B cell (primary cell): ENCODE results near the gene POLD2. TPM values are rescaled to one million over a fixed set of nuclear protein-coding genes. Genes with fewer than 3 reads are reported as not detected.

Source experiments
- ATAC-seq: fragments of 200-7000 bp; cut with Tn5 transposase; one replicate; pipeline ENCODE4 v1.10.0; 2021; ENCODE audit warnings: low read depth, mild to moderate bottlenecking, moderate number of reproducible peaks, moderate library complexity
- CTCF ChIA-PET: fragments of 350-600 bp; sonication (Branson Sonifier 250); formaldehyde crosslinking; loops from one replicate; lab custom pipeline; 2021; ENCODE audit warnings: antibody characterized with exemption, inconsistent platforms; lab: Charles Lee
- POLR2A ChIA-PET: fragments of 350-600 bp; sonication (Branson Sonifier 250); formaldehyde crosslinking; loops from one replicate; lab custom pipeline; 2021; ENCODE audit warnings: antibody characterized with exemption; lab: Charles Lee
- DNase-seq: peaks from one replicate; pipeline ENCODE4 v3.0.0; 2013
- H2AFZ ChIP-seq: 2 replicates; pipeline ENCODE4 v1.6.1; 2012; ENCODE audit warnings: mild to moderate bottlenecking, low read depth, low read length; ENCODE audit not compliant: insufficient read depth, poor library complexity, severe bottlenecking
- H3K27ac ChIP-seq, 2 donors: 1 replicate in 1 of 2; 2 replicates in 1 of 2; pipeline ENCODE4 v1.5.1; 2012 to 2013; ENCODE audit warnings: low read length in 2 of 2, mild to moderate bottlenecking in 2 of 2, moderate library complexity in 1 of 2
- H3K27me3 ChIP-seq, 4 experiments: fragments of 200-600 bp in 1 of 4; sonication (generic) in 1 of 4; replicated peaks in 1 of 4; 1 replicate in 2 of 4; 2 replicates in 2 of 4; pipeline versions ENCODE4 v1.6.1 to v1.7.0; 2013 to 2016; ENCODE audit warnings: low read length in 3 of 4, mild to moderate bottlenecking in 2 of 4, mixed read lengths in 1 of 4, moderate library complexity in 1 of 4; ENCODE audit not compliant: insufficient read depth in 4 of 4, control insufficient read depth in 3 of 4; ENCODE audit errors: control extremely low read depth in 1 of 4
- H3K36me3 ChIP-seq, 2 experiments: replicated peaks in 1 of 2; 1 replicate in 1 of 2; 2 replicates in 1 of 2; pipeline versions ENCODE4 v1.6.1 to v1.7.1; 2013; ENCODE audit warnings: low read length in 1 of 2; ENCODE audit not compliant: insufficient read depth in 2 of 2, control insufficient read depth in 1 of 2; ENCODE audit errors: control extremely low read depth in 1 of 2, extremely low read depth in 1 of 2
- H3K4me1 ChIP-seq, 2 donors: fragments of 200-600 bp in 1 of 2; sonication (generic) in 1 of 2; 1 replicate in 1 of 2; 2 replicates in 1 of 2; pipeline versions ENCODE4 v1.5.1 to v1.6.1; 2013 to 2017; ENCODE audit warnings: low read length in 2 of 2; ENCODE audit not compliant: control insufficient read depth in 2 of 2, insufficient read depth in 2 of 2
- H3K4me2 ChIP-seq: replicated peaks from 2 replicates; pipeline ENCODE3; 2012; ENCODE audit warnings: mild to moderate bottlenecking, low read depth, low read length; ENCODE audit not compliant: poor library complexity, severe bottlenecking
- H3K4me3 ChIP-seq, 5 experiments: fragments of 200-600 bp in 1 of 5; sonication (generic) in 1 of 5; 1 replicate in 3 of 5; 2 replicates in 2 of 5; pipeline versions ENCODE4 v1.5.1 to v1.7.0; 2011 to 2016; ENCODE audit warnings: low read length in 4 of 5, mild to moderate bottlenecking in 4 of 5, low read depth in 2 of 5, control low read depth in 1 of 5, moderate library complexity in 1 of 5; ENCODE audit not compliant: insufficient read depth in 1 of 5; ENCODE audit errors: control extremely low read depth in 1 of 5, extremely low read depth in 1 of 5
- H3K79me2 ChIP-seq: fragments of 200-600 bp; sonication (generic); one replicate; pipeline ENCODE4 v1.6.0; 2016; ENCODE audit warnings: low read length; ENCODE audit not compliant: control insufficient read depth, insufficient read depth
- H3K9ac ChIP-seq: fragments of 200-600 bp; sonication (generic); 2 replicates; pipeline ENCODE4 v1.6.1; 2017; ENCODE audit warnings: mild to moderate bottlenecking, low read length, moderate library complexity
- H3K9me3 ChIP-seq, 3 donors: one replicate each; pipeline versions ENCODE4 v1.6.1 to v1.7.1; 2013; ENCODE audit warnings: low read length in 2 of 3; ENCODE audit not compliant: control insufficient read depth in 2 of 3, insufficient read depth in 1 of 3; ENCODE audit errors: control extremely low read depth in 1 of 3
- H4K20me1 ChIP-seq: 2 replicates; pipeline ENCODE4 v1.6.0; 2012; ENCODE audit warnings: mild to moderate bottlenecking, low read length; ENCODE audit not compliant: insufficient read depth, control insufficient read depth, poor library complexity, severe bottlenecking
- H3K27ac Mint-ChIP-seq: one replicate; pipeline ENCODE4 v1.8.0; 2021; ENCODE audit warnings: mixed read lengths
- H3K27me3 Mint-ChIP-seq: one replicate; pipeline ENCODE4 v1.8.0; 2021; ENCODE audit warnings: mixed read lengths
- H3K4me1 Mint-ChIP-seq: one replicate; pipeline ENCODE4 v1.8.0; 2021; ENCODE audit warnings: mixed read lengths
- H3K4me3 Mint-ChIP-seq: one replicate; pipeline ENCODE4 v1.8.0; 2021; ENCODE audit warnings: mixed read lengths
- H3K9me3 Mint-ChIP-seq: one replicate; pipeline ENCODE4 v1.8.0; 2022; ENCODE audit warnings: mixed read lengths; ENCODE audit not compliant: insufficient read depth
- EZH2 ChIP-seq: IDR thresholded peaks from 2 replicates; pipeline ENCODE4 v1.6.1; 2012; ENCODE audit warnings: borderline replicate concordance, low read depth, mild to moderate bottlenecking, moderate library complexity, low read length; ENCODE audit not compliant: insufficient read depth, poor library complexity, severe bottlenecking
- WGBS: methylation state at CpG from one replicate; pipeline ENCODE4 v1.1.5; 2013; ENCODE audit warnings: missing lambda C conversion rate; ENCODE audit not compliant: insufficient coverage; 5-methylcytosine and 5-hydroxymethylcytosine counted together
- intact Hi-C: fragments of 100-400 bp; cut with micrococcal nuclease; formaldehyde crosslinking; loops from one replicate; pipeline ENCODE4 v1.10.0; 2022
- polyA plus RNA-seq: library from polyadenylated mRNA; depleted of rRNA; stranded (reverse); fragments of >200 nt; gene quantifications from 2 replicates; pipeline ENCODE4 v1.2.3, GENCODE V29; 2012
- total RNA-seq, 2 donors: library from RNA; stranded (reverse); fragments of 120-200 nt in 1 of 2; gene quantifications; 1 replicate in 1 of 2; 2 replicates in 1 of 2; pipeline versions ENCODE4 v1.2.3 to v1.2.4, GENCODE V29; 2013 to 2022
- TF ChIP-seq, protein P1 (sequence below): fragments of 200-600 bp; IDR thresholded peaks from one replicate; pipeline ENCODE4 v1.8.0; 2022; ENCODE audit warnings: antibody characterized with exemption, mild to moderate bottlenecking

Gene POLD2
- total and polyA plus RNA-seq, 2 donors (not counting 1 experiment from before 2014, with no cell fraction given), result 73.6 to 86.7 TPM

DNA sequence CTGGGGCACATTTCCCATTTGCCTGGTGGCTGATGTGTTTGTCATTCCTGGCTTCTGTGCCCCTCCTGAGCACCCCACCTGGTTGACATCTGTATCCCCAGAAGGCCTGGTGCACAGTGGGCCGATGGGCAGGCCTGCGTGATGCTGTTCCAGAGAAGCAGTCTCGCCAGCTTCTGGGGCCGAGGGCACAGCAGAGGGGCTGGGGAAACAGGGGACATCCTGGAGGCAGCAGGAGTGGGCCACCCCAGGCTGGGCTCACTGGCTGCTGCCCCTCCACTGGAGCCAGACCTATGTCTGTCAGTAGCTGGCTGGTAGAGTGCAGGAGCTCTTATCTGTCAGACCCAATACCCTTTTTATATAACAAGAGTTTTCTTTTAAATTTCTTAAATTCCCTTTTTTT is 18.7 kb upstream of the POLD2 start:
- peaks cover 0 to 24% (median 6%) of the 10 kb centered on the region in 4 experiments for H3K27me3 ChIP-seq
- Mint-ChIP-seq H3K27ac (no peak overlapping the region), H3K9me3 (no peaks in the 10 kb centered on the region), H3K4me1 (peaks cover 9% of the 10 kb centered on the region), H3K4me3 (no peak overlapping the region), H3K27me3 (no peaks in the 10 kb centered on the region)
- WGBS, result 100% methylated on average over 4 of the region's 4 CpGs
- H2AFZ ChIP-seq, result no peak overlapping the region
- no peak for ATAC-seq
- H3K9me3 ChIP-seq, result no peaks in the 10 kb centered on the region
- H4K20me1 ChIP-seq, result no peaks in the 10 kb centered on the region
- no peak for TF ChIP-seq EZH2
- TF ChIP-seq, protein P1, sequence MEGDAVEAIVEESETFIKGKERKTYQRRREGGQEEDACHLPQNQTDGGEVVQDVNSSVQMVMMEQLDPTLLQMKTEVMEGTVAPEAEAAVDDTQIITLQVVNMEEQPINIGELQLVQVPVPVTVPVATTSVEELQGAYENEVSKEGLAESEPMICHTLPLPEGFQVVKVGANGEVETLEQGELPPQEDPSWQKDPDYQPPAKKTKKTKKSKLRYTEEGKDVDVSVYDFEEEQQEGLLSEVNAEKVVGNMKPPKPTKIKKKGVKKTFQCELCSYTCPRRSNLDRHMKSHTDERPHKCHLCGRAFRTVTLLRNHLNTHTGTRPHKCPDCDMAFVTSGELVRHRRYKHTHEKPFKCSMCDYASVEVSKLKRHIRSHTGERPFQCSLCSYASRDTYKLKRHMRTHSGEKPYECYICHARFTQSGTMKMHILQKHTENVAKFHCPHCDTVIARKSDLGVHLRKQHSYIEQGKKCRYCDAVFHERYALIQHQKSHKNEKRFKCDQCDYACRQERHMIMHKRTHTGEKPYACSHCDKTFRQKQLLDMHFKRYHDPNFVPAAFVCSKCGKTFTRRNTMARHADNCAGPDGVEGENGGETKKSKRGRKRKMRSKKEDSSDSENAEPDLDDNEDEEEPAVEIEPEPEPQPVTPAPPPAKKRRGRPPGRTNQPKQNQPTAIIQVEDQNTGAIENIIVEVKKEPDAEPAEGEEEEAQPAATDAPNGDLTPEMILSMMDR, result no peak
- peaks cover 13 to 17% of the 10 kb centered on the region in 2 donors for H3K4me1 ChIP-seq
- no peaks in the 10 kb centered on the region for H3K36me3 ChIP-seq
- H3K4me2 ChIP-seq, result no peak overlapping the region
- H3K27ac ChIP-seq, result no peak overlapping the region
- no peak for DNase-seq
- no peaks in the 10 kb centered on the region for H3K79me2 ChIP-seq
- CTCF ChIA-PET, result interaction anchor here (0.6 kb wide), 1 partner anchor 1170 kb away, joined by 3 read pairs; no protein-coding TSS in a partner anchor
- H3K4me3 ChIP-seq, result no peak overlapping the region
- intact Hi-C loops, result no loop called here
- H3K9ac ChIP-seq, result no peak overlapping the region
- POLR2A ChIA-PET, result no interaction called here

- no peaks in the 10 kb centered on the region for H3K9me3 ChIP-seq
- no peaks in the 10 kb centered on the region for H3K79me2 ChIP-seq
- no peak within 1 kb of the TSS for H3K4me3 ChIP-seq
- no peak for TF ChIP-seq EZH2
- TF ChIP-seq, protein P1, result no peak
- H3K36me3 ChIP-seq, result no peaks in the 10 kb centered on the region
- peaks cover 9 to 13% of the 10 kb centered on the region in 2 donors for H3K4me1 ChIP-seq
- ChIA-PET POLR2A (no interaction called here), CTCF (interaction anchor here (0.6 kb wide), 1 partner anchor 1169 kb away, joined by 3 read pairs; no protein-coding TSS in a partner anchor)
- DNase-seq, result no peak
- Mint-ChIP-seq H3K4me3 (no peak within 1 kb of the TSS), H3K27ac (no peak within 1 kb of the TSS), H3K9me3 (no peaks in the 10 kb centered on the region), H3K4me1 (peaks cover 8% of the 10 kb centered on the region), H3K27me3 (no peaks in the 10 kb centered on the region)
- no peaks in the 10 kb centered on the region for H4K20me1 ChIP-seq
- H3K9ac ChIP-seq, result no peak within 1 kb of the TSS
- no peak within 1 kb of the TSS for H2AFZ ChIP-seq
- WGBS, result 93% methylated on average over 6 of the region's 6 CpGs
- ATAC-seq, result no peak
- H3K4me2 ChIP-seq, result no peak within 1 kb of the TSS
- peaks cover 0 to 20% (median 6%) of the 10 kb centered on the region in 4 experiments for H3K27me3 ChIP-seq
- intact Hi-C loops, result no loop called here
- no peak within 1 kb of the TSS for H3K27ac ChIP-seq
Measured at GRCh38 chr7:44141221-44141850, 18.0 kb upstream of the POLD2 start, which contains the start of gene MYL7. Gene MYL7 (minus strand): TSS chr7:44141332. CDS start chr7:44141305, 27 bp downstream.
